NOMO-1 (cell line): ENCODE measurements around the gene HPN.
"Not testable (repeated sequence)": the region's sequence is repeated elsewhere in the genome, so short reads cannot be mapped to it uniquely, and the experiment has no call there.

Experiments
- DNase-seq, 2 experiments: peaks; one replicate each; lab custom pipeline; 2025; ENCODE audit not compliant: unreplicated experiment in 2 of 2; lab: John Stamatoyannopoulos, UW

Gene HPN

DNA sequence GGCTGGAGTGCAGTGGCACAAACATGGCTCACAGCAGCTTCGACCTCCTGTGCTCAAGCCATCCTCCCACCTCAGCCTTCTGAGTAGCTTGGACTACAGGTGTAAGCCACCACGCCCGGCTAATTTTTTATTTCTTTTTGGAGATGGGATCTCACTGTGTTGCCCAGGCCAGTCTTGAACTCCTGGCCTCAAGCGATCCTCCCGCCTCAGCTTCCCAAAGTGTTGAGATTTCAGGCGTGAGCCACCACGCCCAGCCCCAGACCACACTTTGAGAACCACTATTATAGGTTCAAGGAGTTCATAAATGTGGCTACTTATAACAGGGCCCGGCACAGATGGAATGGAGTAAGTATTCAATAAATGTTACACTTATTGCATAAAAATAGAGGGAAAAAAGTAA lies 14.5 kb upstream of the HPN start:
- DNase-seq = no peak

DNA sequence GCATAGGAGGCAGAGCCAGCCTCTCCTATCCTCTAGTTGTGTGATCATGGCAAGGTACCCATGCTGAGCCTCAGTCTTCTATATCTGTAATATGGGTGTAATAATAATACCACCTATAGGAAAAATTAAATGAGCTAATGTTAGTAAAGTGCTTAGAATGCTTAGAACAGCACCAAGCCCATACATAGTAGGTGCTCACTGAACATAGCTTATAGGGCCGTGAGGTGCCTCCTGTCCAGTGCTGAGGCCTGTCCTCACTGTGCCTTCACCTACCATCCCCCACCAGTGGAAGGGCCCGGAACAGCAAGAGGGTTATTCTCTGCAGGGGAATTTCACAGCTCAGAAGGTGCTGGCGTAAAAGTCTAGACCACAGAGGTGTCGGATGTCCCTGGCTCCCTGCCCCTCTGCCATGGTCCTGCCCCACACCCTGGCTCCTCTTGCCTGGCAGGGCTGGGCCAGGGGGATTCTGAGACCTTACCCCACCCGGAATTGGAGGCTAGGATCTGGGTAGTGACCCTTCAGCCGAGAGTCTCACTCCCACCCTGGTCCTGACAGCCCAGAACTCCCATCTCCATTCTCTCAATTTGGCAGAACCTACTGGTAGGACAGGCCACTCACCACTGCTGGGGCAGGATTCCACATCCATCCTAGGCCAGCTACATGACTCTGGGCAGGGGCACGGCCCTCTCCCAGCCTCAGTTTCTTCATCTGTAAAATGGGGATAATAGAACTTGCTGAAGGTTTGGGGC lies 13.5 kb upstream of the HPN start:
- DNase-seq = no peak

DNA sequence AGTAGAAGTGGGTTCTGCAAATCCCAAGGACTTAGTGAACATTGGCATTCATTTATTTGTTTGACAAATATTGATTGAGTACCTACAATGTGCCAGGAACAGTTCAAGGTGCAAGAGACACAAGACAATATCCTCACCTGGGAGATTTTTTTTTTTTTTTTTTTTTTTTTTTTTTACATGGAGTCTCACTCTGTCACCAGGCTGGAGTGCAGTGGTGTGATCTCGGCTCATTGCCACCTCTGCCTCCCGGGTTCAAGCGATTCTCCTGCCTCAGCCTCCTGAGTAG lies 13.0 kb upstream of the HPN start:
- DNase-seq = not testable (repeated sequence)

DNA sequence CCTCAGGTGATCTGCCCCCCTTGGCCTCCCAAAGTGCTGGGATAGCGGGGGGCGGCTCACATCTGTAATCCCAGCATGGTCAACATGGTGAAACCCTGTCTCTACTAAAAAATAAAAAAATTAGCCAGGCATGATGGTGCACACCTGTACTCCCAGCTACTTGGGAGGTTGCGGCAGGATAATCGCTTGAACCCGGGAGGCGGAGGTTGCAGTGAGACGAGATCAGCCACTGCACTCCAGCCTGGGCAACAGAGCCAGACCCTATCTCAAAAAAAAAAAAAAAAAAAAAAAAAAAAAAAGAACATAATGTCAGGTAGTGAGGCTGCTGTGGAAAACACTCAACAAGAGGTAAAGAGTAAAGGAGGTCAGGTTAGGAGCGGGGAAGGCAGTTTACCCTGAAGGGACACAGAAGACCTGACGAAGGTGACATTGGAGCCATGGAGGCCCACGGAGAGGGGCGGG lies 12.2 kb upstream of the HPN start:
- DNase-seq = not testable (repeated sequence)

DNA sequence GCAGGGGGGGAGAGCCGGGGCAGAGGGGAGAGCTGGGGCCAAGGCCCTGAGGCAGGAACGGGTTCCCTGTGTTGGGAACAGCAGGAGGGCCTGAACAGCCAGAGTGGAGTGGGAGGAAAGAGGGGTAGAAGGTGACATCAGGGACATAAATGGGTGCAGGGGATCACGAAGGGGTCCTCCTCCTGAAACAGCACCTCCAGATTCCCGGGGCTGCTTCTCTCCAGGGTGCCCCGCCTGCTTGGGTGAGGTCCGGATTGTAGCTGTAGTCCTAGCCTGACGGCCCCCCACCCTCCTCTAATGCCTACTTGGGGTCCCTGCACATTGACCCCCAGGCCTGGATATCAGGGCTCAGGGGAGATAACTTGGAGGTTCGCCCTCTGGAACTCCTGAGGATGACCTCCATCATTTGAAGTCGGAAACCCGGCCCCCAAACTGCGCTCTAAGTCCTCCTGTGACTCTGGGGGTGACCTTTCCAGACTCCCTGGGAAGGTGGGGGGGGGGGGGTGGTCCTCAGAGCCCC lies 11.7 kb upstream of the HPN start:
- DNase-seq = no peak

DNA sequence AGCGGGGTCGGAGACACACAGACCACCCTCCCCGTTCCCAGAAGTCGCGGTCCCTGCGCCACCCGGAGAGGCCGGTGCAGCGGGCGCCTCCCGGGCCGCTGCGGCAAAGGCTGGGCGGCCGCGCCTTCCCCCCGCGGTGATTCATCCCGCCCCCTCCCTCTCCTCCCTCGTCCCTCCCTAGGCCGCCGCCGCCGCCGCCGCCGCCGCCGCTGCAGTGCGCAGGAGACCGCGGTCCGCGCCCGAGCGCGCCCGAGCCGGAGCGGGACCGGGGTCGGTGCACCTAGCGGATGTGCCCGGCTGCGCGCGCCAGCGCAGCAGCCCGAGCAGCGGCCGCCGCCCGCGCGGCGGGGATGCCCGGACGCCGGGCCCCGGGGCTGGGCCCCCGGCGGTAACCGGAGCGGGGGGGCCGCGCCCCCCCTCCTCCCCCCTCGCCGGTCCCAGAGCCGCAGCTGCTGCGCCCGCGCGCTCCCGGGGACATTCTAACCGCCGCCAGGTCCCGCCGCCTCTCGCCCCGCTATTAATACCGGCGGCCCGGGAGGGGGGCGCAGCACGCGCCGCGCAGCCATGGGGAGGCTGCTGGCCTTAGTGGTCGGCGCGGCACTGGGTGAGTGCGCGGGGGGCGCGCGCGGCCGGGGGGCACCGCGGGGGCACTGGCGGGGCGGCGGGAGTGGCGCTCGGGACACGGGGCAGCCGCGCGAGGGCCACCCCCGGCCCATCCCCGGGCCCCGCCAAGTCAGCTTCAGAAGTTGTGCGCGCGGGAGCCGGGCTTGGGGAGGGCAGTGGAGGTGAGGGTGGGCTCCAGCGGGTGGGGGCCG lies 11.1 kb upstream of the HPN start, which contains the start of gene SCN1B:
SCN1B (plus strand) TSS at position 214 of the 815 bp plus-strand sequence; CDS start at position 565, 351 bp downstream.
- DNase-seq = peak; percentile 21 to 35

DNA sequence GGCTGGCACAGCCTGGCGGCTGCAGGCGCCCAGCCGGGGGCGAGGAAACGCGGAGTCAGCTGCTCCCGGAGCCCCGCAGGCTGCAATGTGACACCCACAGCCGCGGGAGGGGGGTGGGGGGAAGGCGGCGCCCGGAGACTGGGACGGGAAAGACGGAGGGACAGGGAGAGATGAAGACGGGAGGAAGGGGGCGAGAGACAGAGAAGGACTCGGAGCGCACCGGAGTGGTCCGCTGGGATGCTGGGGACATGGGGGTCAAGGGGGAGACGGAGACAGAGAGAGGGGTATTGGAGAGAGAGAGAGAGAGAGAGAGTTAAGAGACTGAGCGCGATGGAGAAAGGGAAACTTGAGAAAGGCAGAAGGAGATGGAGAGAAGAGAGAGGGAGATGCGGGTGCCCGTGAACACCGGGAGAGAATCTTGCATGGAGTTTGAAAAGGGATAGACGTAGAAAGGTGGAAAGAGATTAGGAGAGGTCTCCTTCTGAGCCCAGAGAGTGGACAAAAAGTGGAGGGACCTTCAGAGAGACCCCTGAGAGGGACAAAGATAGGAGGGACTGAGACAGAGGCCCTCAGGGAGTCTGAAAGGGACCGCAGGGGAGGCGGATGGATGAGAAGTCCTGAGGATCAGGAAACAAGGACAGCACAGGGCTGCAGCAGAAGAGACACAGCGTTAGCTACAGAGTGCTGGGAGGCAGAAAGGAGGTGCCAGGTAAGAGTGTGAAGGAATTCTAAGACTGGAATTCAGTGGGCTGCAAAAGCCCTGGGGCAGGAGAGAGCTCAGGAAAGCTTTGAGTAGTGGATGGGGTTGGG lies 10.2 kb upstream of the HPN start:
- no peak for DNase-seq

DNA sequence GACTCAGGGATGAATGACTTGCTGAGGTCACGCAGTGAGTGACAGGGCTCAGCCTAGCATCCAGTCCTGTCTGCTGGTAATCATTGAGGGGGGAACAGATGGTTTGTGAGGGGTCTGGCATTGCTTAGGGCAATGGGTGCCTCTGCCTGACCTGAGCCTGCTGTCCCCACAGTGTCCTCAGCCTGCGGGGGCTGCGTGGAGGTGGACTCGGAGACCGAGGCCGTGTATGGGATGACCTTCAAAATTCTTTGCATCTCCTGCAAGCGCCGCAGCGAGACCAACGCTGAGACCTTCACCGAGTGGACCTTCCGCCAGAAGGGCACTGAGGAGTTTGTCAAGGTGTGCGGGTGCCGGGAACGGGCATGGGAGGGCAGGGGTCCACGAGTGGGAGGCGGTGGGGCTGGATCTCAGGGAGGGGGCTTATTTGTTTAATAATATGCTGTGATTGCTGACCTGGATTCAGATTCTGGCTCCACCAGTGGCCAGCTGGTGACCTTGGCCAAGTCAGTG lies 9.1 kb upstream of the HPN start:
- DNase-seq = no peak

DNA sequence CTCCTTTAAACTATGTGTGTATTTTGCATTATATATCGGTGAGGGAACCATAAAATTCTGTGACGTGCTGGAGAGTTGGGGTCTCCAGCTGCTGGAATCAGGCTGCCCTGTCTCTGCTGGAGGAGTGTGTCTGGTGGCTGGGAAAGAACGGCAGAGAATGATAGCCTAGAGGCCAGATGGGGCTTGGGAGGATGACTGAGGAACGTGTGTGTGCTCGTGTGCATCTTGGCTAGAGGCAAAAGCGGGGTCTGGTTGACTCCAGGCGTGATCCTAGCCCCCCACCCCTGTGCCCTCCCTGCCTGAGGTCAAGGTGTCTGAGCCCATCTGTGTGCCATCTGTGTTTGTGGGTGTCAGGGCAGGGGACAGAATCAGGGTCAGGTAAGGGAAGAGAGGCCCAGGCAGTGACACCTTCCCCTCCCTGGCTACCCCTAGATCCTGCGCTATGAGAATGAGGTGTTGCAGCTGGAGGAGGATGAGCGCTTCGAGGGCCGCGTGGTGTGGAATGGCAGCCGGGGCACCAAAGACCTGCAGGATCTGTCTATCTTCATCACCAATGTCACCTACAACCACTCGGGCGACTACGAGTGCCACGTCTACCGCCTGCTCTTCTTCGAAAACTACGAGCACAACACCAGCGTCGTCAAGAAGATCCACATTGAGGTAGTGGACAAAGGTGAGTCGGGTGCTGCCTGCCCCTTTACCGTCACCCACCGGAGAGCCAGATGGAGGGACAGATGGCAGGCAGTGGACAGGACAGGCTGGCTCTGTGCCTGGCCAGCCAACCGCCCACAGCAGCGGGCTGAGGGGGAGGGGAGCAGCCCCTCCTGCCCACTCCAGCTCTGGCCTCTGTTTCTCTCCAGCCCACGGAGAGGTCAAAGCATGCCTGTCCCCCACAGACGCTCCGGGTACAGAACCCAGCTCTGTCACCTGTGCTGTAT lies 8.2 kb upstream of the HPN start:
- DNase-seq = no peak

DNA sequence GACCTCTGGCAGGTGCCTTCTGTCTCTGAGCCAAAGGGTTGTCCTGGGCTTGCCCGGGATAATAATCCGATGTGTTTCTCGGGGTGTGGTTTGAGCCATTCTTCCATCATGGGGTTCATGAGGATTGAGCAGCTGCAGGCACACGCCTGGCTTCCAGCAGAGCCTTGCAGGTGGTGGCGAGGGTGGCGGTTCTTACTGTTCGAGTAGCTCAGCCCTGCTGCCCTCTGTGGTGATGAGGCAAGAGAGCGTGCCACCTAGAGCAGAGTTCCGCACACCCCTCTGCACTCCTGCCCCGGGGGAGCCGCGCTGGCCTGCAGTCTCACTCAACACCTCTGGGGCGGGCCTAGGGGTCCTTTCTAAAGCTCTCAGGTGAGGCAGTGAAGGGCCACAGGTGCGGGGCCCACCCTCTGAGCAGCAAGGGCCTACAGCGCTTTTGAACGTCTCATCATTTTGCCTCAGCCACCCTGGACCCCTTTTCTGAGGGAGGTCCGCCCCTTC lies 7.5 kb upstream of the HPN start:
- no peak for DNase-seq

DNA sequence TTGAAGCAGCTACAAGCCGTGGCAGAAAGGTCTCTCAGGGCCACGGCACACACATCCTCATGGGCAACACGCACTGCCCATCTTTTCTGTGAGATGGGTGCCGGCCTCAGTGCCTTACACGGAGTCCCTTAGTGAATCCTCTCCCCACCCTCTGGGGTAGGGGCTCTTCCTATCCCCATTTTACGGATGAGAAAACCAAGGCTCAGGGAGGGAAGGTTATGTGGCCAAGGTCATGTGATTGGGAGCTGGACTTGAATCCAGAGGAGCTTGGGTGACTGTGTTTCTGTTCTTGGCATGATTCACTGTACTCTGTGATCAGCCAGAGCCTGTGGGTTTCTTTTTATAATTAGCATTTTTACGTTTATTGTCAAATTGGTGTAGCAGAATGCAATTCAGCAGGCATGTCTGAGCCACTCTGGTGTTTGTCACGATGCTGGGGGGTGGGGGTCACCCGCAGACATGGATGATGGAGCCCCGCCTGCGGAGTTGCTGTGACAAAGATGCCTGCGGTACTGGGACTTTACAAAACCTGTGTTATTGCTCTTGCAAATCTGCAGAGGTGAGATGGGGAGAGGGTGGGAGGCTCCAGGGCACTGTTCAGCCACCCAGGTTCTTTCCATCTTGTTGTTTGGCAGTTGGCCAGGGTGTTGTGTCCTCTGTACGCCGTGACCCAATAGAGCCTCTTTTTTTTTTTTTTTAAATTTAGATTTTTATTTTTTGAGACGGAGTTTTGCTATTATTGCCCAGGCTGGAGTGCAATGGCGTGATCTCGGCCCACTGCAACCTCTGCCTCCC lies 6.7 kb upstream of the HPN start:
- DNase-seq = no peak

DNA sequence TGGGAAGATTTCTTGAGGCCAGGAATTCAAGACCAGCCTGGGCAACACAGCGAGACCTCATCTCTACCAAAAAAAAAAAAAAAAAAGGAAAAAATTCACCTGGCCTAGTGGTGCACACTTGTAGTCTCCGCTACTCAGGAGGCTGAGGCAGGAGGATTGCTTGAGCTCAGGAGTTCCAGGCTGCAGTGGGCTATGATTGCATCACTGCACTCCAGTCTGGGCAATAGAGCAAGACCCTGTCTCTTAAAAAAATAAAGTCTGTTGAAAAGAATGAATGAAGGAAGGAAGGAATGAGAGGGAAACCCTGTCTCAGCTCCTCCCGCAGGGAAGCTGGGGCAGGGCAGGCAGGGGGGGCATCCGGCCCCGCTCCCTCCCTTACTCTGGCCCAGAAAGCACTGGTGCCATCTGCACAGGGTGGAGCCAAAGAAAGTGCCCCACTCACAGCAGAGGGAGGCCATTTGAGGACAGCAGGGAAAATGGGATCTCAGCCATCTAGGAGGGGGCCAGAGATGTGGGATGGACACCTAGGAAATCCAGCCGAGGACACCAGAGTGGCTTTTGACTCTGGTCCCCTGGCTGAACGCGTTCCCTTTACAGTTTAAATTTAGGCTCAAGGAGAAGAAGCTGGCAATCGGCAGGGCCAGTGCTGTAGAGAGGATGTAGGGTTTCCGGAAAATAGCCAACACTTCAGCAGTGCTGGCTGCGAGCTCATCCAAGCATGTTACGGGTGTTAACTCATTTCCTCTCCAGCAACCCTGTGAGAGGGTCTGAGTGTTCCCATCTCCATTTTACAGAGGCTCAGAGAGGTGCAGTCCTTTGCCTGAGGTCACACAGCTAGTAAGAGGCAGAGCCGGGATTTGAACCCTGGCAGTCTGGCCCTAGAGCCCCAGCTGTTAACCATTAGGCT lies 3.6 kb upstream of the HPN start:
- DNase-seq = no peak

DNA sequence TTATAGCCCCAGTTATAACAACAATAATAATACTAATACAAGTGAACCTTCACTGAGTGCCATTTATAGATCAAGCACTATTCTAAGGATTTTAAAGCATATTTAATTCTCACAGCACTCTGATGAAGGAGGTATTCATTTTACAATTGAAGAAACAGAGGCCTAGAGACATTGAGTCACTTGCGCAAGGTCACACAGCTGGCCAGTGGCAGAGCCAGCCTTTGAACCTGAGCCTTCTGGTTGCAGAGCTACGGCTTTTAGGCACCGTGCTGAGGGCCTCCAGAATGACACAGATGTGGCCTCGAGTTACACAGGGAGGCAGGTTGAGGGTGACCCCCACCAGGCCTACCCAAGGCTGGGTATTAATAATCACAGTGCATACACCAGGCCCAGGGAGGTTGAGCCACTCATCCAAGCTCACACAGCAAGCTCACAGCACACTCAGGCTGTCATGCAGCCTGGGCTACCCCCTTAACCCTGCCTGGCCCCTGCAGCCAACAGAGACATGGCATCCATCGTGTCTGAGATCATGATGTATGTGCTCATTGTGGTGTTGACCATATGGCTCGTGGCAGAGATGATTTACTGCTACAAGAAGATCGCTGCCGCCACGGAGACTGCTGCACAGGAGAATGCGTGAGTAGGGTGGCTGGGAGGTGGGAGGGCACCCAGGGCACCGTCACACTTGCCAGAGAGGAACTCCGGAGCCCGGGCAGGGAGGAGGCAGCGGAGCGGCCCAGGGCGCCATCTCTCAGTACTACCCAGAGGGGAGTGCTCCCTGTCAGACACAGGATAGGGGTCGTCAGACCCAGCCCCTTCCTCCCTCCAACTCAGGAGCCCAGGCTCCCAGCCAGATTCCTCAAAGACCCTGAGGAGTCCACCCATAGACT lies 2.7 kb upstream of the HPN start:
- DNase-seq = peak in 1 of 2 experiments; percentile 18

DNA sequence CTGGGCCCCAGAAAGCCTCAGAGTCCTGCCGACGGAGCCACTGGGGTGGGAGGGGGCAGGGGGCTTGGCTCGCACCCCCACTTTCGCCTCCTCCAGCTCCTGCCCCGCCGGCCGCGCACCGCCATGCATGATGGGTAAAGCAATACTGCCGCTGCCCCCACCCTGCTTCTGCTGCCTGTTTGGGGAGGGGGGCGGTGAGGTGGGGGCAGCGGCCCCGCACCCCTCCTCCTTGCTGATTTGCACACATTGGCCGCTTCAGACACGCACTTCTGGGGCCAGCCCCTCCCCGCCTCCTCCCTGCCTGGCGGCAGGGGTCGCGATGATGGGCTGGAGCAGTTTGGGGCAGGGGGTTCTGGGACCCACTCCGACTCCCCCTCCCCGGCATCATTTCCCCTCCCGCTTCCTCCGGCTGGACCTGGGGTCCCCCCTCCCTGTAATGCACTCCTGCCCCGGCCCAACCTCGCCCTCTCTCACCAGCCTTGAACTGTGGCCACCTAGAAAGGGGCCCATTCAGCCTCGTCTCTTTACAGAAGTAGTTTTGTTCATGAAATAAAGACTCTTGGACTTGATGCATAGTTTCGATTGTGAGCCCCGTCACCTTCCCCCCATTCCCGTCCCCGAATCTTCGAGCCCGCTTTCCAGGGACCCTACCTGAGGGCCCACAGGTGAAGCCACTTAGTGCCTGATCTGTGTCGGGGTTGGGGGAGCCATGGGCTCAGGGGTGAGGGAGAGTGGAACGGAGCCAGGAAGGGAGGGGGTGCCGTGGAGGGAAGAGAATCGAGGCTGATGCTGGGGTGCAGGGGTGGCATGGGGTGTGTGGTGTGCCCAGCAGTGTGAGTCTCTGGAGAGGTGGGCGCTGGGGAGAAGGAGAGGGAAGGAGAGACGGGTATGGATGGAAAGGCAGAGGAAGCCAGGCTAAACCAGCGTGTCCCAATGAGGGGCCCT lies 1.4 kb upstream of the HPN start:
- no peak for DNase-seq

DNA sequence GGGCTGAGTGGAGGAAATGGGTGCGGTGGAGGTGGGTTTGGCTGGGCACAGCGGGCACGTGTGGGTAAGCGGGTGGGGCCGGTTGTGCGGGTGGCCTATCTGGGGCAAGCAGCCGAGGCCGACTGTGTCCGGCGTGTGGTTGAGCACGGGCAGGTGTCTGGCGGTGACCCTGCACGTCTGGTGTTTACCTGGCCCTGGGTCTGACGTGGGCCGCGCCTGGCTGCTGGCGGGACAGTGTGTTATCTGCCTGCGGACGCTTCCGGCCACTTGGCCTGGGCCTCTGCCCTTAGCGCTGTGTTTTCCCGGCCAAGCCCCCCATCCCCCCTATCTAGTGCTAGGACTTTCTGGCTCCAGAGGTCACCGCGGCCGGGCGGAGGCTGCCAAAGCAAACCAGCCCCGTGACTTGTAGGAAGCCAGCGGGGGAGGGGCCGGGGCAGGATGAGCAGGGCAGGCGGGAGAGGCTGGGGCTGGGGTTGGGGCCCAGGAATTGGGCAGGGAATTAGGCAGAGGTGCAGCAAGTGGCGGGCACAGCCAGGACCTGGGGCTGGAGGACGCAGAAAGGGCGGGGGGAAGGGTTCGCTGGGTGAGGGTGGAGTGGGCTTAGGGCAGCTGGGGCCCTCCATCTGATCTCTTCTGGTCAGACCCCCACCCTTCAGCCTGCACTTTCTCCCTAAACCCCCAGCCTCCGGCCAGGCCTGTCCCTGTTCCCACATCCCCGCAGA lies 534 bp upstream of the HPN start:
- DNase-seq = no peak
